ENCODE data around the gene HMCN2.

DNA sequence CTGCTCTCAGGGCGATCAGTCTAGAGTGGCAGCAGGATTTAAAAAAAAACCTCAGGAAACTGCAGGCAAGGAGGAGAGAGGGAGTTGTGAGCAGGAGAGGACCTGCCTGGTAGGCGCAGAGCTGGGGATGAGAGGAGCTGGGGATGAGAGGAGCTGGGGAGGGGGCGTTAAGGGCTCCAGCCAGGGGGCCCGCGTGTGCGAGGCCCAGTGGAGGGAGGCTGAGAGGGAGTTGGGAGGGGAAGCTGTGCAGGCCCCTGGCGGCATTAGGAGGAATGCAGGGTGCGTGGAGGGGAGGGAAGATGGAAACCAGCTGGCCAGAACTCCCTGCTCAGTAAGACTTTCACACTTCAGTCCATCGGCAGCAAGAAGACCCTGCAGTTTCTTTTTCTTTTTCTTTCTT is 45.2 kb upstream of the HMCN2 start:
- TF ChIP-seq, protein P1, sequence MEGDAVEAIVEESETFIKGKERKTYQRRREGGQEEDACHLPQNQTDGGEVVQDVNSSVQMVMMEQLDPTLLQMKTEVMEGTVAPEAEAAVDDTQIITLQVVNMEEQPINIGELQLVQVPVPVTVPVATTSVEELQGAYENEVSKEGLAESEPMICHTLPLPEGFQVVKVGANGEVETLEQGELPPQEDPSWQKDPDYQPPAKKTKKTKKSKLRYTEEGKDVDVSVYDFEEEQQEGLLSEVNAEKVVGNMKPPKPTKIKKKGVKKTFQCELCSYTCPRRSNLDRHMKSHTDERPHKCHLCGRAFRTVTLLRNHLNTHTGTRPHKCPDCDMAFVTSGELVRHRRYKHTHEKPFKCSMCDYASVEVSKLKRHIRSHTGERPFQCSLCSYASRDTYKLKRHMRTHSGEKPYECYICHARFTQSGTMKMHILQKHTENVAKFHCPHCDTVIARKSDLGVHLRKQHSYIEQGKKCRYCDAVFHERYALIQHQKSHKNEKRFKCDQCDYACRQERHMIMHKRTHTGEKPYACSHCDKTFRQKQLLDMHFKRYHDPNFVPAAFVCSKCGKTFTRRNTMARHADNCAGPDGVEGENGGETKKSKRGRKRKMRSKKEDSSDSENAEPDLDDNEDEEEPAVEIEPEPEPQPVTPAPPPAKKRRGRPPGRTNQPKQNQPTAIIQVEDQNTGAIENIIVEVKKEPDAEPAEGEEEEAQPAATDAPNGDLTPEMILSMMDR (IDR thresholded peaks at IDR 0.05) = no peak
- TF ChIP-seq EP300 (IDR thresholded peaks at IDR 0.05) (no peak), NR3C1 (IDR thresholded peaks at IDR 0.05) (no peak), CEBPB (IDR thresholded peaks at IDR 0.05) (no peak), RCOR1 (IDR thresholded peaks at IDR 0.05; ENCODE audit: low read depth, low read length) (no peak), BHLHE40 (IDR thresholded peaks at IDR 0.05; ENCODE audit: low read depth, low read length) (no peak), POLR2A (IDR thresholded peaks at IDR 0.05; ENCODE audit: low read length) (no peak), JUN (IDR thresholded peaks at IDR 0.05) (no peak)
